Measurements from ENCODE around the gene CYP26B1.

Gene CYP26B1

GRCh38 chr2:72111061-72111460, 36.6 kb downstream of the CYP26B1 start:
- Histone ChIP-seq H3K4me2 (ENCODE audit: insufficient read depth, low read length) (no peak overlapping the region), H3K36me3 (ENCODE audit: insufficient read depth, low read length) (no peaks in the 10 kb centered on the region), H4K20me1 (ENCODE audit: insufficient read depth, low read length) (no peaks in the 10 kb centered on the region), H2AFZ (ENCODE audit: low read depth, low read length) (no peak overlapping the region), H3K79me2 (ENCODE audit: insufficient read depth, low read length) (no peaks in the 10 kb centered on the region), H3K27ac (ENCODE audit: low read length) (no peak overlapping the region), H3K9ac (ENCODE audit: low read depth, low read length) (no peak overlapping the region), H3K9me3 (ENCODE audit: insufficient read depth, low read length, severe bottlenecking) (peaks cover 5% of the 10 kb centered on the region), H3K4me3 (ENCODE audit: low read depth in 1 of 2, low read length in 2 of 2) (no peak overlapping the region), H3K4me1 (ENCODE audit: insufficient read depth, low read length) (no peaks in the 10 kb centered on the region), H3K27me3 (ENCODE audit: insufficient read depth, low read length, poor library complexity) (peaks cover 2% of the 10 kb centered on the region)
- ATAC-seq (ENCODE audit: insufficient read depth, low read depth) (no peak), DNase-seq (no peak)
- no peak for TF ChIP-seq EZH2 (IDR thresholded peaks at IDR 0.05; ENCODE audit: borderline replicate concordance, low read depth, low read length, severe bottlenecking)
- TF ChIP-seq CTCF (IDR thresholded peaks at IDR 0.05; ENCODE audit: borderline replicate concordance, extremely low read depth, low read length, poor library complexity, severe bottlenecking), result no peak

GRCh38 chr2:72109904-72110303, 37.8 kb downstream of the CYP26B1 start:
- H3K9ac ChIP-seq (ENCODE audit: low read depth, low read length), result no peak overlapping the region
- peaks cover 5% of the 10 kb centered on the region for H3K9me3 ChIP-seq (ENCODE audit: insufficient read depth, low read length, severe bottlenecking)
- no peaks in the 10 kb centered on the region for H3K79me2 ChIP-seq (ENCODE audit: insufficient read depth, low read length)
- no peak for DNase-seq
- no peak overlapping the region for H2AFZ ChIP-seq (ENCODE audit: low read depth, low read length)
- TF ChIP-seq CTCF (IDR thresholded peaks at IDR 0.05; ENCODE audit: borderline replicate concordance, extremely low read depth, low read length, poor library complexity, severe bottlenecking) (no peak), EZH2 (IDR thresholded peaks at IDR 0.05; ENCODE audit: borderline replicate concordance, low read depth, low read length, severe bottlenecking) (no peak)
- H3K4me3 ChIP-seq (ENCODE audit: low read depth in 1 of 2, low read length in 2 of 2), result no peak overlapping the region
- ATAC-seq (ENCODE audit: insufficient read depth, low read depth), result no peak
- no peaks in the 10 kb centered on the region for H3K36me3 ChIP-seq (ENCODE audit: insufficient read depth, low read length)
- no peaks in the 10 kb centered on the region for H4K20me1 ChIP-seq (ENCODE audit: insufficient read depth, low read length)
- H3K4me2 ChIP-seq (ENCODE audit: insufficient read depth, low read length), result no peak overlapping the region
- no peak overlapping the region for H3K27ac ChIP-seq (ENCODE audit: low read length)
- peaks cover 2% of the 10 kb centered on the region for H3K27me3 ChIP-seq (ENCODE audit: insufficient read depth, low read length, poor library complexity)
- H3K4me1 ChIP-seq (ENCODE audit: insufficient read depth, low read length), result no peaks in the 10 kb centered on the region

GRCh38 chr2:72109291-72109690, 38.4 kb downstream of the CYP26B1 start:
- Histone ChIP-seq H3K79me2 (ENCODE audit: insufficient read depth, low read length) (no peaks in the 10 kb centered on the region), H4K20me1 (ENCODE audit: insufficient read depth, low read length) (no peaks in the 10 kb centered on the region), H3K9me3 (ENCODE audit: insufficient read depth, low read length, severe bottlenecking) (peaks cover 5% of the 10 kb centered on the region), H2AFZ (ENCODE audit: low read depth, low read length) (no peak overlapping the region), H3K4me2 (ENCODE audit: insufficient read depth, low read length) (no peak overlapping the region), H3K36me3 (ENCODE audit: insufficient read depth, low read length) (no peaks in the 10 kb centered on the region), H3K9ac (ENCODE audit: low read depth, low read length) (no peak overlapping the region), H3K4me1 (ENCODE audit: insufficient read depth, low read length) (no peaks in the 10 kb centered on the region), H3K27me3 (ENCODE audit: insufficient read depth, low read length, poor library complexity) (peaks cover 2% of the 10 kb centered on the region), H3K4me3 (ENCODE audit: low read depth in 1 of 2, low read length in 2 of 2) (no peak overlapping the region), H3K27ac (ENCODE audit: low read length) (no peak overlapping the region)
- ATAC-seq (ENCODE audit: insufficient read depth, low read depth) (no peak), DNase-seq (no peak)
- no peak for TF ChIP-seq EZH2 (IDR thresholded peaks at IDR 0.05; ENCODE audit: borderline replicate concordance, low read depth, low read length, severe bottlenecking)
- TF ChIP-seq CTCF (IDR thresholded peaks at IDR 0.05; ENCODE audit: borderline replicate concordance, extremely low read depth, low read length, poor library complexity, severe bottlenecking), result no peak

GRCh38 chr2:72108121-72108520, 39.5 kb downstream of the CYP26B1 start:
- Histone ChIP-seq H3K9me3 (ENCODE audit: insufficient read depth, low read length, severe bottlenecking) (peaks cover 5% of the 10 kb centered on the region), H3K79me2 (ENCODE audit: insufficient read depth, low read length) (no peaks in the 10 kb centered on the region), H3K27me3 (ENCODE audit: insufficient read depth, low read length, poor library complexity) (peaks cover 2% of the 10 kb centered on the region), H3K4me3 (ENCODE audit: low read depth in 1 of 2, low read length in 2 of 2) (no peak overlapping the region), H3K9ac (ENCODE audit: low read depth, low read length) (no peak overlapping the region), H3K4me2 (ENCODE audit: insufficient read depth, low read length) (no peak overlapping the region), H3K36me3 (ENCODE audit: insufficient read depth, low read length) (no peaks in the 10 kb centered on the region), H2AFZ (ENCODE audit: low read depth, low read length) (no peak overlapping the region), H3K4me1 (ENCODE audit: insufficient read depth, low read length) (no peaks in the 10 kb centered on the region), H4K20me1 (ENCODE audit: insufficient read depth, low read length) (no peaks in the 10 kb centered on the region), H3K27ac (ENCODE audit: low read length) (no peak overlapping the region)
- DNase-seq (no peak), ATAC-seq (ENCODE audit: insufficient read depth, low read depth) (no peak)
- no peak for TF ChIP-seq CTCF (IDR thresholded peaks at IDR 0.05; ENCODE audit: borderline replicate concordance, extremely low read depth, low read length, poor library complexity, severe bottlenecking)
- TF ChIP-seq EZH2 (IDR thresholded peaks at IDR 0.05; ENCODE audit: borderline replicate concordance, low read depth, low read length, severe bottlenecking), result no peak

Data from DND-41 (cell line).